ENCODE measurements around the gene OTULIN.
A peak's percentile ranks its signal among the peaks of the same experiment; 100 is the strongest.

The OTULIN gene

DNA sequence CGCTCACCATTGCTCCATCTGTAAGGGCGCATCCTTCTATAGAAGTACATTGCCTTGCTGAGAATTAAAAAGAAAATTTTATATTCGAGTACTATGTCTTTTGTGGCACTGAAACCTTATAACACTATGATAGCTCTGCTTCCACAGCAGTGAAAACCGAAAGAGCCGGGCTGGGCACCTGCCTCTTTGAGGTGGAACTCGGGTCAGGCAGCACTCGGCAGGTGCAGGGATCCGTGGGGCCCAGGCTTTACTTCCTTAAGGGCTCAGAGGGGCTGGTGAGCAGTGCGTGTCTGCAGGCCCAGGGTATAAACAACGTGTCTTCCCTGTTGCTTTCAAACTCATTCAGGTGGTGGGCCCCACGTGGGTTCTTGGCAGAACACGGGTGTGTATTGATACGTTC lies 69.9 kb downstream of the OTULIN start:
- no peak overlapping the region for H3K27ac ChIP-seq
- no peak for DNase-seq (ENCODE audit: low read depth, low spot score)

DNA sequence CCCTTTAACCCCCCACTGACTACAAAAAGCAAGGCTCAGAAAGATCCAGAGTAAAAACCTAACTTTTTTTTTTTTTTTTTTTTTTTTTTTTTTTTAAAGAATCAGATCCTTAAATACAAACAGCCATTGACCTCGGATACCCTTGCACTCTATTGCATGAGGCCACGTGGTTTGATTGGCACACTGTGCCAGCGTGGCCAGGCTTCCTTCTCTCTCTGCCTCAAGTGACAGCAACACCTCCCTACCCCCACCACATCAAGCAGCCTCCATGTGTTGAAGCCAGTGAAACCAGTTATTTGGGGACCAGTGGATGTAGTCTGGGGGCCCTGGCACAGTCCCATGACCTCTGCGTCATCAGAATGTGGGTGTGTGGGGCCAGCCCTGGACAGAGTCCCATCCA lies 71.4 kb downstream of the OTULIN start:
- H3K27ac ChIP-seq, result no peak overlapping the region
- no peak for DNase-seq (ENCODE audit: low read depth, low spot score)

DNA sequence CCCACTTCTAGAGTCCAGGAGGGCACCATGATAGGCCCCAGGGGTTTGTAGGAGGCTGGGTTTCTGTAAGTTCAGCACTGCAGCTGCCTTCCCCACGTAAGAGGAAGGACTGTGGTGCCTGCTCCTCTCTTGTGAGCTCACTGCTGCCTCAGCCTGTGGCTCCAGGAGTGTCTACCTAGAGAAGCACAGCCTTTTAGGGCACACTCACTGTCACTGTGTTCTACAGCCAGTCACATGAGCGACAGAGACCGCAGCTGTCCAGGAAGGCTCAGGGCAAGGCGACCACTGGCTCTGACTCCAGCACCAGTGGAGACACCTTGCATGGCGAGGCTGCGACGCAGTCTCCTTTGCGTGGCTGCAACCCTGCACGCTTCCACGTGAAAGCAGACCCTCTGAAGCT lies 72.8 kb downstream of the OTULIN start:
- no peak overlapping the region for H3K27ac ChIP-seq
- DNase-seq (ENCODE audit: low read depth, low spot score), result no peak

DNA sequence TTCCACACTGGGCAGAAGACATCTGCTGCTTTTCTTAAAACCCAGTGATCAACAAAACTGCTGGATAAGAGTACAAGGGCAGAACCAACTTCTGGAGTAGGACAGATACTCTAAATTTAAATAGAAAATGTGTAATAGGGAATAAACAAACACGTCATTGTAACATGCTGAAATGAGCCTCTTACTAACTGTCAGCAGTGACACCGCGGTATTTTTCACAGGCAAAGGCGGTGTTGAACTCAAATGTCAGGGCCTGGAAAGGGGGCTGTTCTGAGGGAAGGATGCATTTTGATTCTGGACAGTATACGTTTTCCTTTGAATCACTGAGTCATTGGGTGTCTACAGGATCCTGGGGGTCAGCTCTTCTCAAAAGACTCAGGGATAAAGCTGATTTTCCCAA lies 73.5 kb downstream of the OTULIN start:
- DNase-seq (ENCODE audit: low read depth, low spot score), result no peak
- H3K27ac ChIP-seq, result no peak overlapping the region

DNA sequence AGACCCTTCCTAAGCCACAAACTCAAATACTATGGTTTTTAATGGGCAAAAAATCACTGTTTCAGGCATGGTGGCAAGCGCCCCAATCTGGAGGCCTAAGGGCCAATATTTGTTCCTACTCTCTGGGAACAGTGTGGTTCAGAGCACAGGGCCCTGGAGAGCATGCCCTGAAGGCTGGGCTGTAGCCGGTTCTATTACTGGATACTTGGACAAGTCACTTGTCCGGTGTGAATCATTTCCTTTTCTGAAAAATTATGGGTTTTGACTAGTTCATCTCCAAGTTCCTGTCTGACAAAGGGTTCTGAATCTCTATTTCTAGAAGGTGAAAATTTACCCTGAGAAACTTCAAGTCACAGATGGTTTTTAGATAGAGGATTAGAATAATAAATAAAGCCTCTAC lies 75.0 kb downstream of the OTULIN start:
- peak overlapping the region; percentile 56 for H3K27ac ChIP-seq
- DNase-seq (ENCODE audit: low read depth, low spot score), result no peak

DNA sequence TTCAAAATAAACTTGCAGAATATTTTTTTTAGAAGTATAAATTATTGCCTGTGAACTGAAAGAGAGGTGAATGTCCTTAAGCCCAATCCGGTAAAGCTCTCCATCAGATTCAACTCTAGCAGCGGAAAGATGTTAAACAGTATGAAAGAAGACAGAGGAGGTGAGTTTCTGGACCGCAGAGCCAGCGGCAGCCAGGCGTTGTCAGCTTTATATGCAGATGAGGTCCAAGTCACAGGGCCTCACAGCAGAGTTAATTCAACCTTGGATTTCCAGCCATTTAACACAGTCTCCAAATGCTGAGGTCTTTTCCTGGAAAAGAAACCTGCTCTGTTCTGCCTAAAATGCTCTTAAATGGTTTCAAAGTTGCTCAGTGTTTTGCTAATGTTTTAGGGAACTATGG lies 75.5 kb downstream of the OTULIN start:
- peak overlapping the region; percentile 56 for H3K27ac ChIP-seq
- DNase-seq (ENCODE audit: low read depth, low spot score), result no peak

DNA sequence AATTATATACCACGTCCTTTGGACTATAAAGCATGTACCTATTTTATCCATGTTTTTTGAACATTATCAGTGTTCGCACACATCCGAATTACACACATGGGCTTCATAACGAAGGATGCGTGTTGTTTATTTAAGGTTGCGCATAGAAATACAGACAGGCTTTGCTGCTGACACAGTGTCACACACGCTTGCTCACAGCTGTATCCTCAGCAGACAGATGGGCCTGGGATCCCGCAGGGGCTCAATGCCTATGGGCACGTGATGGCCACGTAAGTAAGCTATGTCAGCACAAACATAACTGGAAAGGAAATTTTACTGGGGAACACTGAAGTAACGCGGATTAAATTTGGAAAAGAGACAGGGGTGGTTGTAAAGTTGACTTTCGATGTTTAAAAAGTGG lies 76.6 kb downstream of the OTULIN start:
- H3K27ac ChIP-seq, result no peak overlapping the region
- no peak for DNase-seq (ENCODE audit: low read depth, low spot score)

DNA sequence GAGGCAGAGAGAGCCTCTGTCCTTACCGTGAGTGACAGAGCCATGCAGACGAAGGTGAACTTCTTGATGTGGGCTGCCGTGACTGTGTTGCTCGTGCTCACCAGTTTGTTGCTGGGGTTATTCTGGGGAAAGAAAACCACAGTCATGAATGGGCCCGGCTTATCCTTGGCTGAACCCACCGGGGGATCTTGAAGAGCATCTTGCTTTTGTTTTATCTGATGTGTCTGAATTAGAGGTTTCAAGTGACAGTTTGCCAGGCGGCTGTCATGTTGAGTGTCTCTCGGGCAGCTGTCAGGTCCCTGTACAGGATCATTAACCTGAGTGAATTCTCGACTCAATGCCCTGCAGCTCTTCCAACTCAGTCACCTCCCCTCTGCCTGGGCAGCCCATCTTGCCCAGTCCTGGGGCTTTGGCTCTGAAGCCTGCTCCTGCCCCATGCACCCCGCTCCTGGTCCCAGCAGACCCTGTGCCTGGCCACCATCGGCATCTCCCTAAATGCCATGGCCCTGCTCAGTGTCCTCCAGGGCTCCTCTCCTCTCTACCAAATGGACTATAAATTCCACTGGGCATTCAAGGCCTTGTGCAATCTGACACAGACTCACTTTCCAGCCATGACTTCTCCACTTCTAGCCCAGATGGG lies 77.4 kb downstream of the OTULIN start:
- no peak overlapping the region for H3K27ac ChIP-seq
- DNase-seq (ENCODE audit: low read depth, low spot score), result no peak

DNA sequence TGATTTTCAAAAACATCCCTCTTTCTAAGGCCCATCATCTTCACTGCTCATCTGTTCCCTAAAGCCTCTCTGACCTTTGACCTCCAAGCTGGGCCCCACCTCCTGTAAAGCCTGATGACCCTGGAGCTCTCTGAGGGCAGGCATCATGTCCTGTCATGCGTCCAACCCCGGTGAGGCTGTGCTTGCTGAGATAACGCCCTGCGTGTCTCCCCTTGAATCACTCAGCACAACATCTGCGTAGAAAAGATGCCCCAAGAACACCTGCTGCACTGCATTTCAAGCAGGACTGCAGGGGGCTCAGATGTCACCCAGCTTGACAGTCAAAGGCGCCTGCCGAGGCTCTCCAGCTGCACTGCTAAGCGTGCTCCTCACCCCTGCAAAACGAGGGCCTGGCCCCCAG lies 78.0 kb downstream of the OTULIN start:
- no peak overlapping the region for H3K27ac ChIP-seq
- no peak for DNase-seq (ENCODE audit: low read depth, low spot score)

DNA sequence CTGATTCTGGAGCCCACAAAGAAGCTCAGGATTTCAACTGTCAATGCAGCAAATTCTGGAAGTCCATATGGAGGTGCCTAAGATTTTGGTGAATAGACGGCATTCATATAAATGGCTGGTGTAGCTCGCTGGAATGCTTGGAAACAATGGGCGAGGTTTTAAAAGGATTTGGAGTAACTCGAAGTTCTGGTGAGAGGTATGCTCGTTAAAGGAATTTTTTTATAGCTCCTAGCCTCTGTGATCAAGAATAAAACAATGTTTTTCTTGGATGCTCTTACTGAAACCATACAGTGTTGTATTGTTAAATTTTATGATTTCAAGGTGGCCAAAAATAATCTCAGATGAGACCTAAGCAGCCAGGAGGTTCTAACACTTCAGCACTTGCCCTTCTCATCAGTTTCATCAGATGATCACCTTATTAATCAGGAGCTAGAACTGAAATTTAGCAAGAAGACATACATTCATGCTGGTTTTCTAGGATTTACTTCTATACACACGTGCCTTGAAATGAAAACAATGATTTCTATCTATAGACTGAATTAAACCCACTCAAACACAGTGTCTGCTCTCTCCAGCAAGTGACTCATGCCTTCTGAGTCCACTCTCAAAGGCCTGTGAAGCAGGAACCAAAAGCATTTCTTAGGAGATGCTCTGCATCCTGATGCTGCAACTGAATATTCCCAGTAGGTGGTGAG lies 79.2 kb downstream of the OTULIN start:
- H3K27ac ChIP-seq, result no peak overlapping the region
- DNase-seq (ENCODE audit: low read depth, low spot score), result no peak

DNA sequence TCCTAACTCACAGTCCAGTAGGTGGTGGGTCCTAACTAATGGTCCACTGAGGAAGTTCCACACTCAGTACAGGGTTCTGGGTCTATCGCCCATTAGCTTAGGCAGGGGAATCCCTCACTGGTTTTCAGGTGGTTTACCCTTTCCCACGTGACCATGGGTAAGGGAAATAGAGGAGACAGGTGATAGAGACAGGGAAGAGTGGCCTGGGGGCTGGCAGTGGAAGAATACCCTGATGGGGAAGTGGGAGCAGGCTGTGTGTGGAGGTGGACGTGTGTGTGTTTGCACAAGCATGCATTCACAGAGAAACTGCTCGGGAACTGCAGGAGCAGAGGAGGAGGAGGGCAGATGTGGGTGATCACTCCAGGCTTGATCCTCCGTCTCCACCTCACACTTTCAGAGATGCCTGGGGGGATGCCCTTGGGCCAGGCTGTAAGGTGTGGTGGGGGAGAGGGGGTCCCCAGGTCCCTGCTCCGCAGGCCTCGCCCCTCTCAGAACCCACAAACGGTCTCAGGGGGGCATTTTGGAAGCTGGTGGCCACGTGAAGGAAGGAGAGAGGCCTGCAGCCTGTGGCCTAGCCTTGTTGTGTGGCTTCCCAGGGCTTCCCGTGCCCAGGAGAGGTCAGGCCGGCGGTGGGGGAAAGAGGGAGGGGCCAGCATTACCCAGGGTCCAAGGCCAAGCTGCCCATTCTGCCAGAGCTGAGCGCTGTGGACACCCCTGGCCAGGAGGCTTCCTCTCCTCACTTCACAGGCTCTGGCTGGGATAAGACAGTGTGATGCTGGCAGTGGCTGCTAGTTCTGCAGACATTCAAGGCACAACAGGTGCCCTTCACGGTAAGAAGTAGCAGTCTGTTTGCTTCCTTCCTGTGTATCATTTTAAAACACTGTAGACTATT lies 80.0 kb downstream of the OTULIN start:
- H3K27ac ChIP-seq, result no peak overlapping the region
- no peak for DNase-seq (ENCODE audit: low read depth, low spot score)

DNA sequence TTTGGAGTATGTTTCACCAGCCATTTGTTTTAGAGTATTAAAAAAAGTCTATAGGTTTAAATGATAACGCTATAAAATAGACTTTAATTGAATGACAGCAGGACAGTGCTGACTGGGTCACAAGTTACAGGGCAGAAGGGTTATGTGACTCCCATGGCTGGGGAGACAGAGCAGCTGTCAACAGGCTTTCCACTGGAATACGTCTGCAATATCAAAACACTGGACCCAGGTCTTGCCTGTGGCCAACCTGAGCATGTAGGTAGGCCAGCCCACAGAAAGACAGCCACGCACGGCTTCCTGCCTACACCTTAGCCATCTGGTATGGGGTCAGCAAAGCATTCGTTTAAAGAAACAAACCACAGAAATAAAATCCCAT lies 80.7 kb downstream of the OTULIN start:
- DNase-seq (ENCODE audit: low read depth, low spot score), result no peak
- H3K27ac ChIP-seq, result no peak overlapping the region

DNA sequence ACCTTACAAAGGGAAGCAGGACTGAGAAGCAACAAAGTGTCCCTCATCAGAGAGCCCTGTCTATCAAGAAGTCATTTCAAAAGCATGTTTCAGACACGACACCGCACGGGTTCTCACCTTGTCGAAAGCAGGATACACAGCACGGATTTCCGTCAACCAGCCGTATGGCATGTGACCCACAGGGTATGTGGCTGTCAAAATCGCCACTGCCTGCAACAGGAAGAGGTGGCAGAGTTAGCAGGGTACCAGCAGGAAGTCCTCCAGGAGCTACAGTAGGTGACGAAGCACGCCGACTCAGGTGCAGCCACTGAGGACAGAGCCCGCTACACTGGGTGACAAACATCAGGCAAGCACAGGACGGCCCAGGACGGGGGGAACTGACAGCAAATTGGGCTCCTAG lies 81.2 kb downstream of the OTULIN start:
- H3K27ac ChIP-seq, result no peak overlapping the region
- no peak for DNase-seq (ENCODE audit: low read depth, low spot score)

DNA sequence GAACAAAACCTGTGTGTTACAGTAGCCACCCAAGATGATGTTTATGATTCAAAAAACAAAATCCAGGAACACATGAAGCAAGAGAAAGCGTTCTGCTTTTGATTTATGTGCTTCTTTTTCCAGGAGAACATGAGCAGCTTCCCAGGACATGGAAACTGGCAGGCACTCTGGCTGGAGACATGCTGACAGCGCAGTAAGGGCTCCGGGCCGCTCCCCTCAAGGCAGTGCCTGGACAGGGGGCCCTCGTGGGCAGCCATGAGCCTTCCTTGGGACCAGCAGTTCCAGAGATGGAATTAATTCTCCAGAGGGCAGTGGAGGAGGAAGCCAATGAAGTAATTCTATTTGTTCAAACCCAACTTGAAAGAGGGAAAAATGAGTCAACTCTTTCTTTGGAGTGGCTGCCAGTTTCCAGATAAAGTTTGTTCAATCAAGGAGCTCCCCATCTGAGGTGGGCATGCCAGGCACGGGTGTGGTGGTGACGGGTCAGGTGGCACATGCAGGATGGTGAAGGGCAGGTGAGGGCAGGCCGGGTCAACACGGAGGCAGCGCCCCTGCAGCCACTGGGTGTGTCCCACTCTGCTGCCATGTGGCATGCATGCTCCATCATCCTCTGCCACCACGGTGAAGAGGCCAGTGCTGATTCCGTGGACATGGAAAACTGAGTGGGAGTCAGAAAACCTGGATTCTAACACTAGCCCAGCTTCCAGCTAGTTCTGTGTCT lies 83.8 kb downstream of the OTULIN start:
- no peak for DNase-seq (ENCODE audit: low read depth, low spot score)
- H3K27ac ChIP-seq, result no peak overlapping the region
